LNCaP clone FGC (cell line): ENCODE measurements around the gene RALGDS.
A peak's percentile ranks its signal among the peaks of the same experiment; 100 is the strongest.

Experiments
- DNase-seq: peaks from one replicate; pipeline ENCODE4 v3.0.0-alpha.2; 2011; ENCODE audit warnings: low read depth
- H3K4me3 ChIP-seq: 2 replicates; pipeline ENCODE4 v1.5.1; 2011; ENCODE audit warnings: mild to moderate bottlenecking, low read depth, low read length, control low read depth
- CTCF ChIP-seq: IDR thresholded peaks from 2 replicates; pipeline ENCODE4 v1.5.1; 2012; ENCODE audit warnings: mild to moderate bottlenecking; ENCODE audit not compliant: control insufficient read depth, insufficient read depth; ENCODE audit errors: extremely low read depth

RALGDS gene

DNA sequence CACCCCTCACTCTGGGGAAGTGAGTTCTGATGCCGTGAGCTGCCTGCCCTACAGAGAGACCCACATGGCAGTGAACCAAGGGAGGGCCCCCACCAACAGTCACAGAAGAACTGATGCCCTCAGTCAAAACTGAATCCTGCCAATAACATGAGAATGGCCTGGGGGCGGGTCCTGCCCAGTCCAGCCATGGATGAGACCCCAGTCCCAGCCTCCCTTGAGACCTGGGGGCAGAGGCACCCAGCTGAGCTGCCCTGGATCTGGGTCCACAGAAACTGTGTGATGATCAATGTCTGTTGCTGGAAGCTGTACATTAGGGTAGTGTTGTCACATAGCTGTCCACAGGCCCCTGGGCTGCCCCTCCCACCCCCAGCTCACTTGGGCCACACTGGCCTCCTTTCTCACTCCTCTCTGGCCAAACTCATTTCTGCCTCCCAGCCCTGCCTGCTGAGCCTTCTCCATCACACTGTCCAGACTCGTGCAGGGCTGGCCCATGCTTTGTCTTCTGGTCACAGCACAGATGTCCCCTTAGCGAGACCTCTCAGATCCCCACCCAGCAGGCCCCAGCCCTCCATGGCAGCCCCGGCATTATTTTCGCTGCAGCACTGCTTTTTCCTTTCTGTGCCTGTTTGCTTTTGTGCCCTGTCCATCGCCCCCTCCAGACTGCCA is 25.8 kb upstream of the RALGDS start:
- no peak for DNase-seq
- H3K4me3 ChIP-seq: peak overlapping the region; percentile 86
- no peak for TF ChIP-seq CTCF

DNA sequence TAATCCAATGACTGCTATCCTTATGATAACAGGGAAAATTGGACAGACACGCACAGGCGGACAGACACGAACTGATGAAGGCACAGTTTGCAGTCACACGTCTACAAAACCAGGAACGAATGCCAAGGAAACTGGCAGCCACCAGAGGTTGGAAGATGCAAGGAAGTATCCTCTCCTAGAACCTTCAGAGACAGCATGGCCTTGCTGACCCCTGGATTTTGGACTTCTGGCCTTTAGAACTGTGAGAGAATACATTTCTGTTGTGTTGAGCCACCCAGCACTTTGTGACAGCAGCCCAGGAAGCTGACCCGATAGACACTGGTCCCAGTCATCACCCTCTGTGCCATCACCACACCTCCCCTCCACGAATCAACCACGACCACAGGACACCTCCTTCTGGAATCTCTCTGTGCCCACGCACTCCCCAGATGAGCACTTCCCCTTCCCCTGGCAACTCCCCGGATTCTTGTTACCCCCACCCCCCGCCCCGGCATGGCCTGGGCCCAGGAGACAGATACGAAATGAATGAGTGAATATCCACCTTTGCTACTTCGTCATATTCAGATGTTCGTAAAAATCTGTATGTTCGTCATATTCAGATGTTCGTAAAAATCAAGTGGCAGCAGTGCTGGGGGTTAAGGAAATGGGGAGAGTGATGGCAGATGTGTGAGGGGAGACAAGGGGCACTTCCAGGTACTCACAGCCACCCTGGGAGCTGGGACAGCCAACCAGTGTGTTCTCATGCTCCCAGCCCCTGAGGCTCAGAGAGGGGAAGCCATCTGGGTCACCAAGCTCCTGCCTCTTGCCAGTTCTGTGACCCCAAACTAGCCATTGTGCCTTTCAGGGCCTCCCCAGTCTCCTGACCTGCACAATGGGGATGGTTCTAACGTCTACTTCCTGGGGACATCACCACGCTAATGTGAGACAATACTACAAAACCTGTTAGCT is 24.1 kb upstream of the RALGDS start:
- DNase-seq: no peak
- TF ChIP-seq CTCF: no peak
- no peak overlapping the region for H3K4me3 ChIP-seq

GRCh38 chr9:133144142-133144903 is 23.3 kb upstream of the RALGDS start:
- peak; percentile 97 for TF ChIP-seq CTCF
- H3K4me3 ChIP-seq: peak overlapping the region; percentile 39
- no peak for DNase-seq

DNA sequence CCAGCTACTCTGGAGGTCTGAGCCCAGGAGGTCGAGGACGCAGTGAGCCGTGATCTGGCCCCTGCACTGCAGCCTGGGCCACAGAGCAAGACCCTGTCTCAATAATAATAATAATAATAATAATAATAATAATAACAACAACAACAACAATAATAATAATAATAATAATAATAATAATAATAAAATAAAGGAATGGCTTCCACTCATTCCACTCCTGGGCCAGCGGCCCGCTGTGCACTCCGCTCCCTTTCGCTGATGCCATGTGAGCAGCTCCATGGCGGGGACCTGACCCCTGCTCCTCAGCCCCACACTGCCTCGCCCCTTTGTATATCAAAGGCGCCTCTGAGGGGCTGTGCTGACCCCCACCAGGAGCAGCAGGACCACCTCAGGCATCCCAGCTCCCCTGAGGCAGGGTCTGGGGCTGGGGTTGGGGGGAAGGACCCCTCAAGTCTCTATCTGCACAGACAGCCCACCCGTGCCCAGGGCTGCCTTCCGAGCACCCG is 22.6 kb upstream of the RALGDS start:
- peak overlapping the region; percentile 39 for H3K4me3 ChIP-seq
- no peak for TF ChIP-seq CTCF

DNA sequence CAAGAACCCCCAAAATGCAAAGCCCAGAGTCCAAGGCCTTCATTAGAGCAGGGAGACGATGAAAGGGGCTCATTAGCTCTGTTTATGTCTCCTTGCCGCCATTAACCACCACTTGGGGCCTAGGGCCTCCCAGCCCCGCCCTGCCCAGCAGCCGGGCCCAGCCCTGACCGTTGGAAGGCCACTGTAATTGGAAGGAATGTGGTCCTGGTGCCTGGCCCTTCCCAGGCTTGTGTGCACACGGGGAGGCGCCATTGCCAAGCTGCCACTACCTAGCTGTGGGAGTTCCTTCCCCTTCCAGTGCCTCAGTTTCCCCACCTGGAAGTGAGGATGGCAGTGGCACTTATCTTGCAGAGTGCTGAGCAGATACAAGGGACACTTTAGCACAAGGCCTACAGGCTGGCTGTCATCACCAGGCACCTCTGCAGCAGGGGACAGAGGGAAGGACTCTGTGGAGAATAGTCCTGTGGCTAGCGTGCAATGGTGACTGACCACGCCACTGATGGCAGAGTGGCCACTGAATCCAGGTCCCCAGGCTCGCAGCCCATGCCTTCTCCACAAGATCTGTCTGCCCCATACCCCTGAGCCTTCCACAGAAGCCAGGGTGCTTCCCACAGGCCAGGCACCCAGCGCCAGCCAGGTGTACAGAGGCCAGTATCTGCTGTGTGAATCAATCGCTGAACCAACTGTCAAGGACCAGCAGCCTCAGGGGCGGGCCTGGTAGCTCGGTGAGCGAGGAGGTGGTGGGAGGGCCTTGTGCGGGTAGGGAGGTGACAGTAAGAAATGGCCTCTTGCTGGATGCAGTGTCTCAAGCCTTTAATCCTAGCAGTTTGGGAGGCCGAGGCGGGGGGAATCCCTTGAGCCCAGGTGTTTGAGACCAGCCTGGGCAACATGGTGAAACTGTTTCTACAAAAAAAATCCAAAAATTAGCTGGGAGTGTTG is 21.9 kb upstream of the RALGDS start:
- no peak for TF ChIP-seq CTCF
- no peak for DNase-seq
- H3K4me3 ChIP-seq: no peak overlapping the region

More for the DNA sequence above, 22.6 kb upstream of the RALGDS start:
- no peak for DNase-seq
